ENCODE measurements around the gene BLZF1. TPM values are rescaled to one million over a fixed set of nuclear protein-coding genes. Genes with fewer than 3 reads are reported as not detected.

Gene BLZF1
- total RNA-seq, 1 experiment from 2014 or later, result 37.1 TPM

Other genes with a start within 250 kb of the BLZF1 start
- gene NME7, start 398 bp upstream of the BLZF1 start, total RNA-seq (2014; rRNA removed; shearing (Covaris generic)), result 20.6 and 44.6 TPM in 2 replicates
- gene CCDC181, start 59.3 kb downstream of the BLZF1 start, total RNA-seq (2014; rRNA removed; shearing (Covaris generic)), result 0.16 and 0.72 TPM in 2 replicates
- 10.3 and 13.2 TPM in 2 replicates for gene SLC19A2, start 117.7 kb downstream of the BLZF1 start, total RNA-seq (2014; rRNA removed; shearing (Covaris generic))
- not detected in 2 replicates for gene F5, start 218.3 kb downstream of the BLZF1 start, total RNA-seq (2014; rRNA removed; shearing (Covaris generic))